ENCODE data around the gene CHRNA1.

CHRNA1 gene

DNA sequence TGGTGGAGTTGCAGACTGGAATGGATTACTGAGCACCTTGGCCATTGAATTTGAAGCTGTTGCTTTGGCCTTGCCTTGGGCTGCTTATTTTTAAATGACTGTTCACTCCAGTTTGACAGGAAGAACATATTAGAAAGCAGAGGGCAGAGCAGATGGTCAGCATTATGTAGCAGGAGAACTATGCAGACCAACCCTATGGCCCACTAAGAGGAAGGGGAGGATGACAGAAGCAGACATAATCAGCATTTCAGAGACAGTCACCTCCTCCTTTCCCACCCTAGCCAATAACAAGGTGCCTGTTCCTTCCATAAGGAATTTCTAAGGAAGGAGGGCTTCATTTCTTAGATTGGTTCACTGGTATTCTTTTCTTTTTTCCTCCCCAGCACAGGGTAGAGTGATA is 2.4 kb downstream of the CHRNA1 start:
- Histone ChIP-seq H3K27ac (ENCODE audit: low read depth, low read length) (no peak overlapping the region), H4K12ac (ENCODE audit: low read depth, low read length) (no peak overlapping the region), H2BK5ac (ENCODE audit: low read depth, low read length, poor library complexity) (no peak overlapping the region), H4K8ac (ENCODE audit: low read depth, low read length) (no peak overlapping the region), H2BK12ac (ENCODE audit: low read length) (no peak overlapping the region), H3K27me3 (ENCODE audit: insufficient read depth, low read length) (no peaks in the 10 kb centered on the region), H3K4ac (ENCODE audit: low read depth, low read length) (no peak overlapping the region), H3K4me3 (ENCODE audit: low read depth, low read length) (no peak overlapping the region), H3K14ac (ENCODE audit: low read length) (no peak overlapping the region), H3K9ac (ENCODE audit: low read length) (no peak overlapping the region), H3K36me3 (ENCODE audit: control insufficient read depth in 1 of 2, insufficient read depth in 2 of 2, low read length in 2 of 2) (no peaks in the 10 kb centered on the region), H3K79me2 (ENCODE audit: control insufficient read depth, insufficient read depth, low read length, poor library complexity) (no peaks in the 10 kb centered on the region), H3K4me2 (ENCODE audit: low read length) (no peak overlapping the region), H4K91ac (ENCODE audit: low read depth, low read length) (no peak overlapping the region), H3K9me3 (ENCODE audit: insufficient read depth, low read depth, low read length) (no peaks in the 10 kb centered on the region), H3K4me1 (ENCODE audit: control insufficient read depth in 1 of 2, insufficient read depth in 2 of 2, low read length in 2 of 2) (peaks cover 5 to 11% of the 10 kb centered on the region in 2 experiments), H2AFZ (ENCODE audit: insufficient read depth, low read length, poor library complexity) (no peak overlapping the region), H3K18ac (ENCODE audit: low read length) (no peak overlapping the region), H2BK120ac (ENCODE audit: insufficient read depth, low read length, poor library complexity) (no peak overlapping the region), H3K79me1 (ENCODE audit: low read length) (no peaks in the 10 kb centered on the region), H2AK5ac (ENCODE audit: low read length) (no peak overlapping the region), H3K23ac (ENCODE audit: low read length) (no peak overlapping the region)
- peak; percentile 63 to 75 for DNase-seq

DNA sequence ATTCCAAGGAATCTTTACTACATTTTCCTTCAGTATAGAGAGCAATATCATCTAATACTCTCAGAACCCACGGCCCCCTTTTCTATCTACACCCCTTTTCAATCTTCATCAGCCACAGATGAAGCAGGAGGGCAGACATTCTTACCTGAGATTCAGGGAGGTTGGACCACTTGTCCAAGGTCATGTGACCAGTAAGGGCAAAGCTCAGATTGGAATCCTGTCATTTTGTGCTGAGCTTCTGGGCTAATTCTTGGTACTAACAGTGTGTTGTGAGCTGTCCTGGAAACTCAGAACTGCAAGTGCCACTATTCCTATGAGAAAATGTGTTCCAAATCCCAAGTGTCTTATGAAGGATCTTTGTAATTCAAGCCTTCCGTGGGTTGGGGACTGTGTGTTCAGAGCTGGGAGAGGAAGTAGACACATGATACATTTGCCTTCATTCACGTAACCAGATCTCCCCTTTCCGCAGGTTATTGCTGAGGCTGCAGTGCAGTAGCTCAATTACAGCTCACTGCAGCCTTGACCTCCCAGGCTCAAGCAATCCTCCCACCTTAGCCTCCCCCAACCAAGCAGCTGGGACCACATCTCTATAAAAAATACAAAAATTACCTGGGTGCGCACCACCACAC is 3.3 kb downstream of the CHRNA1 start:
- H2AFZ ChIP-seq (ENCODE audit: insufficient read depth, low read length, poor library complexity) = no peak overlapping the region
- no peak overlapping the region for H2BK12ac ChIP-seq (ENCODE audit: low read length)
- H2BK120ac ChIP-seq (ENCODE audit: insufficient read depth, low read length, poor library complexity) = no peak overlapping the region
- no peaks in the 10 kb centered on the region for H3K79me2 ChIP-seq (ENCODE audit: control insufficient read depth, insufficient read depth, low read length, poor library complexity)
- H4K91ac ChIP-seq (ENCODE audit: low read depth, low read length) = no peak overlapping the region
- no peak overlapping the region for H2BK5ac ChIP-seq (ENCODE audit: low read depth, low read length, poor library complexity)
- H3K18ac ChIP-seq (ENCODE audit: low read length) = no peak overlapping the region
- no peak overlapping the region for H3K9ac ChIP-seq (ENCODE audit: low read length)
- no peak overlapping the region for H3K14ac ChIP-seq (ENCODE audit: low read length)
- no peak overlapping the region for H3K4me2 ChIP-seq (ENCODE audit: low read length)
- H3K27me3 ChIP-seq (ENCODE audit: insufficient read depth, low read length) = no peaks in the 10 kb centered on the region
- H3K23ac ChIP-seq (ENCODE audit: low read length) = no peak overlapping the region
- H2AK5ac ChIP-seq (ENCODE audit: low read length) = no peak overlapping the region
- H3K79me1 ChIP-seq (ENCODE audit: low read length) = no peaks in the 10 kb centered on the region
- no peaks in the 10 kb centered on the region for H3K9me3 ChIP-seq (ENCODE audit: insufficient read depth, low read depth, low read length)
- H3K4me3 ChIP-seq (ENCODE audit: low read depth, low read length) = no peak overlapping the region
- H3K36me3 ChIP-seq (ENCODE audit: control insufficient read depth in 1 of 2, insufficient read depth in 2 of 2, low read length in 2 of 2) = no peaks in the 10 kb centered on the region
- no peak overlapping the region for H3K27ac ChIP-seq (ENCODE audit: low read depth, low read length)
- no peak for DNase-seq
- no peak overlapping the region for H4K12ac ChIP-seq (ENCODE audit: low read depth, low read length)
- no peak overlapping the region for H4K8ac ChIP-seq (ENCODE audit: low read depth, low read length)
- WGBS (ENCODE audit: extremely low coverage, insufficient coverage, insufficient read length) = no CpG with 5 or more reads among the region's 5 CpGs
- peaks cover 5 to 11% of the 10 kb centered on the region in 2 experiments for H3K4me1 ChIP-seq (ENCODE audit: control insufficient read depth in 1 of 2, insufficient read depth in 2 of 2, low read length in 2 of 2)
- H3K4ac ChIP-seq (ENCODE audit: low read depth, low read length) = no peak overlapping the region

DNA sequence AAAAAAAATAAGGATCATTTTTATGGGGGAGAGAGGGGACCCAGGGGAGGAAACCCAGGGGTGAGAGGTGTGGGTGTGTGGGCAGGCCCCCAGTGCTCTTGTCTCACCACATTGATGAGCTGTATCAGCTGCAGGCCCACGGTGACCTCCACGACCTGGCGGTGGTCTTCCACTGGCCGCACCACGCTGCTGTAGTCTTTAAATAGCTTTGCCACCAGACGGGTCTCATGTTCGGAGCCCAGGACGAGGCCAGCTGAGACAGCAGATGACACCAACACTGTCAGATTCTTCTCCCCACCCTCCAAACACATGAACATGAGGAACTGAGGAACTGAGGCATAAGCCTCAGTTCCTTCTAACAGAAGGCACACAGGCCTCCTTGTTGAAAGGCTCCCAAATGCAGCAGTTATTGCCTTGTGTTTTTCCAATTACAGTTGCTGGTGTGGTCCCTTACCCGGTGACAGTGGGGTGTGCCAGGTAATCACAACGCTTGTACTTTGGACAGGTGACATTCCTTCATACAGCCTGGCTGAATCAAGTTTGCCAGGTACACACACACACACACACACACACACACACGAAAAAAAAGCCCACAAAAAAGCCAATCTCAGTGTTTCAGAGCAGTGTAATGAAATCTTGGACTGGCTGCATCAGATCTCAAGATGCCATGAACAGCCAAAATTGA is 4.7 kb downstream of the CHRNA1 start:
- WGBS (ENCODE audit: extremely low coverage, insufficient coverage, insufficient read length) = no CpG with 5 or more reads among the region's 11 CpGs
- no peak overlapping the region for H2BK120ac ChIP-seq (ENCODE audit: insufficient read depth, low read length, poor library complexity)
- no peaks in the 10 kb centered on the region for H3K36me3 ChIP-seq (ENCODE audit: control insufficient read depth in 1 of 2, insufficient read depth in 2 of 2, low read length in 2 of 2)

DNA sequence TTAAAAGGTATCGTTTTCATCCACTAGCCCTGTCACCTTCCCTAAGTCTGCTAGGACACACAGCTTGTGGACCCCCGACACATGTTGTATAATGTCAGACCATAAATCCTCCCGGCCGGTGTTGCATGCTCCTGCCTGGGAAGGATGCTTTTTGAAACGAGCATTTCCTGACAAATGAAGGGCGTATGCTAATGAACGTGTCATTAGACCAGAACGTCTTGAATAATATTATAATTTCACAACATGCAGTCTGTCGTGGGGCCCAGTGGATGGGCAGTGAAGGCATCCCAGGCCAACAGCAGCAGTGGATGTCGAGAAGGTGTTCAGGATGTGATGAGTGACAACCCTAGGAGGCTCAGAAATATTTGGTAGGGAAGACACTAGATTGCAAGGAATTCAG is 7.5 kb downstream of the CHRNA1 start:
- H3K23ac ChIP-seq (ENCODE audit: low read length) = no peak overlapping the region
- H2BK12ac ChIP-seq (ENCODE audit: low read length) = no peak overlapping the region
- H3K27ac ChIP-seq (ENCODE audit: low read depth, low read length) = no peak overlapping the region
- H3K14ac ChIP-seq (ENCODE audit: low read length) = no peak overlapping the region
- no peak overlapping the region for H2BK5ac ChIP-seq (ENCODE audit: low read depth, low read length, poor library complexity)
- H2BK120ac ChIP-seq (ENCODE audit: insufficient read depth, low read length, poor library complexity) = no peak overlapping the region
- no peaks in the 10 kb centered on the region for H3K4me1 ChIP-seq (ENCODE audit: control insufficient read depth in 1 of 2, insufficient read depth in 2 of 2, low read length in 2 of 2)
- no peak overlapping the region for H3K18ac ChIP-seq (ENCODE audit: low read length)
- H4K12ac ChIP-seq (ENCODE audit: low read depth, low read length) = no peak overlapping the region
- WGBS (ENCODE audit: extremely low coverage, insufficient coverage, insufficient read length) = no CpG with 5 or more reads among the region's 10 CpGs
- no peak overlapping the region for H4K8ac ChIP-seq (ENCODE audit: low read depth, low read length)
- H4K91ac ChIP-seq (ENCODE audit: low read depth, low read length) = no peak overlapping the region
- H3K36me3 ChIP-seq (ENCODE audit: control insufficient read depth in 1 of 2, insufficient read depth in 2 of 2, low read length in 2 of 2) = no peaks in the 10 kb centered on the region
- H2AK5ac ChIP-seq (ENCODE audit: low read length) = no peak overlapping the region
- H3K79me2 ChIP-seq (ENCODE audit: control insufficient read depth, insufficient read depth, low read length, poor library complexity) = no peaks in the 10 kb centered on the region
- no peaks in the 10 kb centered on the region for H3K9me3 ChIP-seq (ENCODE audit: insufficient read depth, low read depth, low read length)
- no peak overlapping the region for H2AFZ ChIP-seq (ENCODE audit: insufficient read depth, low read length, poor library complexity)
- H3K4me3 ChIP-seq (ENCODE audit: low read depth, low read length) = no peak overlapping the region
- no peak overlapping the region for H3K9ac ChIP-seq (ENCODE audit: low read length)
- no peaks in the 10 kb centered on the region for H3K79me1 ChIP-seq (ENCODE audit: low read length)
- DNase-seq = no peak
- H3K4me2 ChIP-seq (ENCODE audit: low read length) = no peak overlapping the region
- H3K4ac ChIP-seq (ENCODE audit: low read depth, low read length) = no peak overlapping the region
- H3K27me3 ChIP-seq (ENCODE audit: insufficient read depth, low read length) = no peaks in the 10 kb centered on the region

More for the DNA sequence above, 4.7 kb downstream of the CHRNA1 start:
- Histone ChIP-seq H3K79me2 (ENCODE audit: control insufficient read depth, insufficient read depth, low read length, poor library complexity) (no peaks in the 10 kb centered on the region), H4K91ac (ENCODE audit: low read depth, low read length) (no peak overlapping the region), H3K27me3 (ENCODE audit: insufficient read depth, low read length) (no peaks in the 10 kb centered on the region), H3K14ac (ENCODE audit: low read length) (no peak overlapping the region), H3K27ac (ENCODE audit: low read depth, low read length) (no peak overlapping the region), H2BK5ac (ENCODE audit: low read depth, low read length, poor library complexity) (no peak overlapping the region), H3K23ac (ENCODE audit: low read length) (no peak overlapping the region), H3K18ac (ENCODE audit: low read length) (no peak overlapping the region), H3K9me3 (ENCODE audit: insufficient read depth, low read depth, low read length) (no peaks in the 10 kb centered on the region), H3K79me1 (ENCODE audit: low read length) (no peaks in the 10 kb centered on the region), H4K12ac (ENCODE audit: low read depth, low read length) (no peak overlapping the region), H2BK12ac (ENCODE audit: low read length) (no peak overlapping the region), H3K4me3 (ENCODE audit: low read depth, low read length) (no peak overlapping the region), H2AFZ (ENCODE audit: insufficient read depth, low read length, poor library complexity) (no peak overlapping the region), H3K4me2 (ENCODE audit: low read length) (no peak overlapping the region), H3K9ac (ENCODE audit: low read length) (no peak overlapping the region), H3K4ac (ENCODE audit: low read depth, low read length) (no peak overlapping the region), H2AK5ac (ENCODE audit: low read length) (peak overlapping the region; percentile 45), H4K8ac (ENCODE audit: low read depth, low read length) (no peak overlapping the region), H3K4me1 (ENCODE audit: control insufficient read depth in 1 of 2, insufficient read depth in 2 of 2, low read length in 2 of 2) (peaks cover 3 to 6% of the 10 kb centered on the region in 2 experiments)
- no peak for DNase-seq
